GM18909 (cell line): ENCODE data around the gene LTBP4.
"Not testable (repeated sequence)": the region's sequence is repeated elsewhere in the genome, so short reads cannot be mapped to it uniquely, and the experiment has no call there.

Experiments used
- ATAC-seq: cut with Tn5 transposase; IDR thresholded peaks from one replicate; pipeline ENCODE4 v1.9.1; 2021; ENCODE audit warnings: mild to moderate bottlenecking; ENCODE audit not compliant: unreplicated experiment, poor library complexity

LTBP4 gene

GRCh38 chr19:40601134-40601974 lies at the start of gene LTBP4:
Gene LTBP4, plus strand, starts transcription at chr19:40601369. Its CDS starts 19 bp downstream, at chr19:40601388.
- no peak for ATAC-seq

- ATAC-seq, result no peak
Measured at GRCh38 chr19:40552848-40553247, 48.3 kb upstream of the LTBP4 start.

GRCh38 chr19:40553885-40554857 lies 47.0 kb upstream of the LTBP4 start:
- no peak for ATAC-seq

- no peak for ATAC-seq
Measured at GRCh38 chr19:40555978-40556689, 45.0 kb upstream of the LTBP4 start.

- ATAC-seq, result no peak
Measured at GRCh38 chr19:40556953-40557530, 44.1 kb upstream of the LTBP4 start.

GRCh38 chr19:40559394-40559793 lies 41.8 kb upstream of the LTBP4 start:
- ATAC-seq, result no peak

GRCh38 chr19:40560092-40560507 lies 41.1 kb upstream of the LTBP4 start:
- no peak for ATAC-seq

GRCh38 chr19:40561947-40562346 lies 39.2 kb upstream of the LTBP4 start:
- ATAC-seq, result no peak

GRCh38 chr19:40564535-40564934 lies 36.6 kb upstream of the LTBP4 start:
- not testable (repeated sequence) for ATAC-seq

- no peak for ATAC-seq
Measured at GRCh38 chr19:40565355-40565754, 35.8 kb upstream of the LTBP4 start.

GRCh38 chr19:40565910-40566495 lies 35.2 kb upstream of the LTBP4 start:
- ATAC-seq, result no peak

GRCh38 chr19:40567040-40567749 lies 34.0 kb upstream of the LTBP4 start:
- no peak for ATAC-seq

GRCh38 chr19:40567750-40568494 lies 33.2 kb upstream of the LTBP4 start:
- no peak for ATAC-seq

GRCh38 chr19:40570313-40571004 lies 30.7 kb upstream of the LTBP4 start:
- ATAC-seq, result peak; percentile 83

- peak; percentile 8 for ATAC-seq
Measured at GRCh38 chr19:40571005-40571318, 30.2 kb upstream of the LTBP4 start.

- no peak for ATAC-seq
Measured at GRCh38 chr19:40571831-40572495, 29.2 kb upstream of the LTBP4 start.

- no peak for ATAC-seq
Measured at GRCh38 chr19:40575326-40575725, 25.8 kb upstream of the LTBP4 start.
